Stimulated activated CD8-positive, alpha-beta memory T cell treated with anti-CD3 and anti-CD28 coated beads, Interleukin-7, amount 100 ng/mL, for 48 hours (primary cell): ENCODE measurements around the gene JUND.

Experiments
- DNase-seq, 2 donors: peaks; one replicate each; pipeline ENCODE4 v3.0.0-alpha.2; 2020; ENCODE audit warnings: low read depth in 1 of 2; ENCODE audit errors: extremely low read depth in 1 of 2

The JUND gene

GRCh38 chr19:18271433-18271841 lies 10.0 kb downstream of the JUND start:
- no peak for DNase-seq

DNA sequence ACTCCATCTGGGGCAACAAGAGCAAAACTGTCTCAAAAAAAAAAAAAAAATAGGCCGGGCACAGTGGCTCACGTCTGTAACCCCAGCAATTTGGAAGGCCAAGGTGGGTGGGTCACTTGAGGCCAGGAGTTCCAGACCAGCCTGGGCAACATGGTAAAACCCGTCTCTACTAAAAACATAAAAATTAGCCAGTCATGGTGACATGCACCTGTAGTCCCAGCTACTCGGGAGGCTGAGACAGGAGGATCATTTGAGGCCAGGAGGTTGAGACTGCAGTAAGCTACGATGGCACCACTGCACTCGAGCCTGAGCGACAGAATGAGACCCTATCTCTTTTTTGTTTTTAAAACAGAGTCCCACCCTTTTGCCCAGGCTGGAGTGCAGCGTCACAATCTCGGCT lies 11.1 kb downstream of the JUND start:
- no peak for DNase-seq

- no peak for DNase-seq
These were observed 12.2 kb downstream of the JUND start for GRCh38 chr19:18269070-18269723.

DNA sequence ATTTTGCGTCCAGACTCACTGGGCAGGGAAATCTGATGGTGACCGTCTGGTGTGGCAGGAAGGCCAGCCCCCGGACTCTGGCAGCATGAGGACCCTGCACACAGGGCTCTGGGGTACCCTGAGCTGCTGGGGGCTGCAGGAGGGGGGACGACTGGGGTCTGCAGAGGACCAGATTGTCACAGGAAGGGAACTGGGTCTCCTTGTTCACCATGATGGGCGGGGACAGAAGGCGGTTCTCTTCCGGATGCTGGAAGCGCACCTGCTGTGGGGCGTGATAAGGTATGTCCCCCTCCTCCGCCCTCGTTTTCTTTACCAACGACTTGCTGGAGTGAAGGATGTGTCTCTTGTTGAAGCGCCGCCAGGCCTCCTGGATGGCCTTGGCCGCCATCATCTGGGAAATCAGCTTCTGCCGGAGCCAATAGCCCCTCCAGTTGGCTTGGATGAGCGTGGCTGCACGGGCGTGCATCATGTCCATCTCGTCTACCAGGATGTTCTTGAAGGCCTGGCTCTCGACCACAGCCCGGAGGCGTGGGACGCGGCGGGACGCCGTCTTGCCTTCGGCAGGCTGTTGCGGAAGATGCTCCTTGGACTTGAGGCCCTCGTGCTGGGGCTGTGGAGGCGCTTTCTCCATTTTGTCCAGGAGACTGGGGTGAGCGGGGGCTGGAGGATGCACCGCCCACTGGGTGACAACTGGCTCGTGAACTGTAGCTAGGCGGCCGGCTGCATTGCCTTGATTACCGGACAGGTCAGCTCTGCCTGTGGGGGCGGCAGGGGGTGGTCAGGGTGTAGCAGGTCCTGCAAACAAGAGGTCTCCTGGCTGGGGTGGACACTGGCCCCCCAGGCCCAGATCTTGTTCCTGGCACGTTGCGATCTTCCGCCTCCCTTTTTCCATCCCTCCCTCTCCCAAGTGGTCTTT lies 14.4 kb downstream of the JUND start:
- no peak for DNase-seq

DNA sequence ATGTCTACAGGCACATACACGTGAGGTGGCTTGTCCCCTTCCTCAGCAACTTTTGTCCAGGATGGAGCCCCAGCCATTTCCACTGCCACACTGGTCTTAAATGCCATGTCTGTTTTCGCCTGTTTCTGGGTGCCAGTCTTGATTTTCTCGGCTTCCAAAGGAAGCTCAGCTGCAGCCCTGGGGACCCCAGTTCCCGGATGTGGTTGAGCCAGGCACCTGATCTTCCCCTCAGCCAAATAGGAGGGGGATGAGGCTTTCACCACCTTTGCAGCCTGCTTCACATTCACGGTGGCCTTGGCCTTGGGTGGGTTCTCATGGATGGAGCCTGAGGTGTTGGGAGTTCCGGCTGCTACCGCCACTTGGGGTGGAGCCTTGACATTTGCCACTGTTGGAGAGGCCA lies 15.8 kb downstream of the JUND start:
- DNase-seq = no peak

DNA sequence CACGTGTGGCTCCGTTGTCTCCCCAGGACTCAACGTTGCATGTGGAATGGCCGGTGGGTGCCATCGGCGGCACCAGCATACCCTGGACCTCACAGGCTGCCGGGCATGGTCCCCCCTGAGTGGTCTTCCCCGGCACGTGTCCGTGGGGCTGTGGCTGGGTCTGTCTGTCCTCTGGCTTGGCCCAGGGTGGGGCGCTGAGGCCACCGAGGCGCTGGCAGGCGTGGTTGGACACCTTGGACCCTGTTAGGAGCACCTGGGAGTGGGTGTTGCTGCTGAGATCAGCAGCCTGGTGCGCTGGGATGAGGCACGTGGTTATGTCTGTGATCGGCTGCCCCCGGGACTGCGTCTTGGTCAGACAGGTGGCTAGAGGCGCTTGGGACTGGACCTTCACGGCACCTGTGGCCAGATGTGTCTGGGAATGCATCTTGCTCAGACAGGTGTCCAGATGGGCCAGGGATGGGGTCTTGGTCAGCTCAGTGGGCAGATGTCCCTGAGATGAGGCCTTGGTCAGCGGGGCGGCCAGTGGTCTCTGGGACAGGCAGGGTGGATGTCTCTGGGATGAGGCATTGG lies 16.4 kb downstream of the JUND start:
- DNase-seq = no peak

GRCh38 chr19:18264137-18264854 lies 17.1 kb downstream of the JUND start:
- no peak for DNase-seq

- no peak for DNase-seq
These were observed 17.9 kb downstream of the JUND start for GRCh38 chr19:18263324-18264136.

GRCh38 chr19:18262917-18263316 lies 18.5 kb downstream of the JUND start:
- DNase-seq = no peak

GRCh38 chr19:18262144-18262543 lies 19.3 kb downstream of the JUND start:
- no peak for DNase-seq

DNA sequence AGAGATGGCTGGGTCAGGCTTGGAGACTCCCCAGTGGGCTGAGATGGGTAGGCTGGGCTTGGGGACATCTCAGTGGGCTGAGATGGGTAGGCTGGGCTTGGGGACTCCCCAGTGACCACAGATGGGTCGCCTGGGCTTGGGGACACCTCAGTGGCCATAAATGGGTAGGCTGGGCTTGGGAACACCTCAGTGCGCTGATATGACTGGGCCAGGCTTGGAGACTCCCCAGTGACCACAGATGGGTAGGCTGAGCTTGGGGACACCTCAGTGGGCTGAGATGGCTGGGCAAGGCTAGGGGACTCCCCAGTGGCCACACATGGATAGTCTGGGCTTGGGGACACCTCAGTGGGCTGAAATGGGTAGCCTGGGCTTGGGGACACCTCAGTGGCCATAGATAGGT lies 19.9 kb downstream of the JUND start:
- no peak for DNase-seq

DNA sequence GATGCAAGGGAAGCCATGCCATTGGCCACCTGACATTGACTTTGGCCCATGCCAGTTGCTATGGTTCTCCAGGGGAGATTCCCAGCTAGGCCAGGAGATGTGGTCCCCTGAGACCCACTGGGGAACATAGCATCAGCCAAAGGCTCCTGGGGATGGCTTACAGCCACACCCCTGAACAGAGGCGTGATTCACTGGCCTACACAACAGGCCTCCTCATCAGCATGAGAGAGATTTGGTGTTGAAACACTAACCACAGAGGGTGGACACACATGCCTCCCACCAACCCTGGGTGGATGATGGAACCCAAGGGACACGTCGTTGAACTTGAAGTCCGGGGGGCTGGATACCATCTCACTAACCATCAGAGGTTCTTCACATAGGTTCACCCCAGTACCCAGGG lies 21.5 kb downstream of the JUND start:
- no peak for DNase-seq

GRCh38 chr19:18257503-18258470 lies 23.6 kb downstream of the JUND start:
- DNase-seq = no peak

DNA sequence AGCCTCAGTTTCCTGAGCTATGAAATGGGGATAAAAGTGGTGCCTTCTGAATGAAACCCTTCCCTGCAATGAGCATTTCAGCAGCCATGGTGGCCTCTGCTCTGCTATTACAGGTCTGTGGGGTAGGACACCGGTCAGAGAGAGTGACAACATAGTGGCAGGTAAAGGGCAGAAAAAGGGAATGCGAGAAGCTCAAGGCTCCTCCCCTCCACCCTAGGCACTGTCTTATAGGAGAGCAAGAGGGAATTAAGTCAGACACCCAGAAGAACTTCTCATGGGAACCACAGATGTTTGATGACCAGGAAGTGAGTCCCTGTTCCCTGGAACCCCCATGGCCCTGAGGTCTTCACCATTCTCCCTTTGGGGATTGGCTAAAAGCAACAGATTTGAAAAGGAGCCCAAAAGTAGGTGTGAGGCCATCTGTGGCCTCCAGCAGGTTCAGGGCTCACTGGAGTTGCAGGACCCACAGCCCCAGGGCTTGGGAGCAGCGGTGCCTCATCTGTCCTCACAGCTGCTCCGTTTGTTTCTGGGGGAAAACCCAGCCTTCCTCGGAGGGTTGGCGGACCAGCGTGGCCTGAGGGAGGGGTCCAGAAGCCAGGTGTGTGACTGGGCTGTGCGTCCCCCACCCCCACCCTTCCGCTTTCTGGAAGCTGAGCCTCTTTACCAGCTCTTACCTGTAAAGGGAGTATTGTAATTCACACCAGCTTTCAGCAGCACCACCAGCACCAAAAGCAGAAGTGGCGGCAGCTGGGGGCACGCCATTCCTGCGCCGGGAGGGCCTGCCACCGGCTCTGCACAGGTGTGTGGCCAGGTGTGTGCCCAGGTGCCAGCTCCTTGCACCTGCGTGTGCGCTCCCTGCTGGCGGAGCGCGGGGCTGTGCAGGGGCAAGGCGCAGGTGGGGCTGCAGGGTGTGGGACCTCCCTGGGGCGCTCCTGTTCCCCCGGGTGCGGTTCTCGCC lies 26.6 kb downstream of the JUND start:
- no peak for DNase-seq

DNA sequence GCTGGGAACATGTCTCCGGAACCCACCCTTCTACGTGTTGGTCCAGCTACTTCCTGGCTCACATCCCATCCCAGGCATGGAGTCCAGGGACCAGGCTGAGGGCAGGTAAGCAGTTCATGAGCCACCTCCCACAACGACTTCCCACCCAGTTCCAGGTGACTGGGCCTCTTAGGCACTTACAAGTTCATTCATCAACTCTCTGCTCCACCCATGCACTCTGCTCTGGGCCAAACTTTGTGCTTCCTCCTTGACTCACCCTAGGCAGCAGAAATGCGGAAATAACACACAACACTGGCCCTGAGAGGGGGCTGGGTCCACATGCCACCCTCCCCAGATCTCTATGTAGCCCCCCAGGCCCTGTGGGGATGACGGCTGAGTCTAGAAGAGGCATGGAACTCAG lies 27.7 kb downstream of the JUND start:
- DNase-seq = no peak

DNA sequence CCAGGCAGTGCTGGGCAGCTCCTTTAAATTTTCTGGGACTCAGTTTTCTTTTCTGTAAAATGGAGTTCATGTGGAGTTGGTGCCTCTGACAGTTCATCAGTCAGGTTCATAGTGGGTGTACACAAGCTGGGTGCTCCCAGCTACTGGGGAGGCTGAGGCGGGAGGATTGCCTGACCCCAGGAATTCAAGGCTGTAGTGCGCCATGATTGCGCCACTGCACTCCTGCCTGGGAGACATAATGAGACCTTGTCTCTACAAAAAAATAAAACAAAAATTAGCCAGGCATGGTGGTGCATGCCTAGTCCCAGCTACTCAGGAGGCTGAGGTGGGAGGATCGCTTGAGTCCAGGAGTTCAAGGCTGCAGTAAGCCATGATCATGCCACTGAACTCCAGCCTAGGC lies 28.3 kb downstream of the JUND start:
- no peak for DNase-seq

- DNase-seq = no peak
These were observed 29.1 kb downstream of the JUND start for GRCh38 chr19:18252370-18252717.
